Inflammatory macrophage (primary cell): ENCODE results near the gene CNTNAP5.

ENCODE experiments used
- DNase-seq, 2 donors: peaks; one replicate each; pipeline ENCODE4 v3.0.0-alpha.2; 2020 to 2022

Gene CNTNAP5

GRCh38 chr2:124162256-124162655 lies 137.2 kb downstream of the CNTNAP5 start:
- DNase-seq = no peak

GRCh38 chr2:124163840-124164239 lies 138.8 kb downstream of the CNTNAP5 start:
- DNase-seq = no peak

- DNase-seq = no peak
These were observed 140.6 kb downstream of the CNTNAP5 start for GRCh38 chr2:124165698-124166097.

GRCh38 chr2:124171472-124172063 lies 146.5 kb downstream of the CNTNAP5 start:
- no peak for DNase-seq

GRCh38 chr2:124178719-124179118 lies 153.6 kb downstream of the CNTNAP5 start:
- no peak for DNase-seq

GRCh38 chr2:124180635-124181034 lies 155.5 kb downstream of the CNTNAP5 start:
- DNase-seq = no peak

- no peak for DNase-seq
These were observed 161.7 kb downstream of the CNTNAP5 start for GRCh38 chr2:124186801-124187200.

- DNase-seq = no peak
These were observed 162.9 kb downstream of the CNTNAP5 start for GRCh38 chr2:124187948-124188347.

- no peak for DNase-seq
These were observed 168.6 kb downstream of the CNTNAP5 start for GRCh38 chr2:124193706-124194105.

- no peak for DNase-seq
These were observed 176.6 kb downstream of the CNTNAP5 start for GRCh38 chr2:124201713-124202112.

GRCh38 chr2:124209441-124209840 lies 184.4 kb downstream of the CNTNAP5 start:
- no peak for DNase-seq

- no peak for DNase-seq
These were observed 186.4 kb downstream of the CNTNAP5 start for GRCh38 chr2:124211461-124211860.

- DNase-seq = no peak
These were observed 189.0 kb downstream of the CNTNAP5 start for GRCh38 chr2:124213977-124214587.

- DNase-seq = no peak
These were observed 221.1 kb downstream of the CNTNAP5 start for GRCh38 chr2:124246170-124246569.

- DNase-seq = no peak
These were observed 223.3 kb downstream of the CNTNAP5 start for GRCh38 chr2:124248386-124248785.

- no peak for DNase-seq
These were observed 225.3 kb downstream of the CNTNAP5 start for GRCh38 chr2:124250433-124250832.

- no peak for DNase-seq
These were observed 229.5 kb downstream of the CNTNAP5 start for GRCh38 chr2:124254621-124255020.

GRCh38 chr2:124257120-124257519 lies 232.0 kb downstream of the CNTNAP5 start:
- DNase-seq = no peak

GRCh38 chr2:124258140-124258880 lies 233.2 kb downstream of the CNTNAP5 start:
- DNase-seq = no peak

- DNase-seq = no peak
These were observed 236.4 kb downstream of the CNTNAP5 start for GRCh38 chr2:124261456-124261855.

GRCh38 chr2:124264551-124265091 lies 239.5 kb downstream of the CNTNAP5 start:
- no peak for DNase-seq

- DNase-seq = no peak
These were observed 242.7 kb downstream of the CNTNAP5 start for GRCh38 chr2:124267794-124268193.

GRCh38 chr2:124269348-124269747 lies 244.3 kb downstream of the CNTNAP5 start:
- DNase-seq = no peak
